ENCODE measurements around the gene GPRASP3. TPM values are rescaled to one million over a fixed set of nuclear protein-coding genes. Genes with fewer than 3 reads are reported as not detected.
"Not testable (repeated sequence)": the region's sequence is repeated elsewhere in the genome, so short reads cannot be mapped to it uniquely, and the experiment has no call there.

GPRASP3 gene, protein sequence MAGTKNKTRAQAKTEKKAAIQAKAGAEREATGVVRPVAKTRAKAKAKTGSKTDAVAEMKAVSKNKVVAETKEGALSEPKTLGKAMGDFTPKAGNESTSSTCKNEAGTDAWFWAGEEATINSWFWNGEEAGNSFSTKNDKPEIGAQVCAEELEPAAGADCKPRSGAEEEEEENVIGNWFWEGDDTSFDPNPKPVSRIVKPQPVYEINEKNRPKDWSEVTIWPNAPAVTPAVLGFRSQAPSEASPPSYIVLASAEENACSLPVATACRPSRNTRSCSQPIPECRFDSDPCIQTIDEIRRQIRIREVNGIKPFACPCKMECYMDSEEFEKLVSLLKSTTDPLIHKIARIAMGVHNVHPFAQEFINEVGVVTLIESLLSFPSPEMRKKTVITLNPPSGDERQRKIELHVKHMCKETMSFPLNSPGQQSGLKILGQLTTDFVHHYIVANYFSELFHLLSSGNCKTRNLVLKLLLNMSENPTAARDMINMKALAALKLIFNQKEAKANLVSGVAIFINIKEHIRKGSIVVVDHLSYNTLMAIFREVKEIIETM
- total RNA-seq = 1 to 10 TPM in 3 of 5 donors, under 1 TPM in 2; 0.45 to 7.3 (median 1.4) TPM
- under 1 TPM; 0.85 to 0.93 (median 0.92) TPM for polyA plus RNA-seq
- long read RNA-seq, donor 1 = 0 reads
- long read RNA-seq, donor 2 = 0 reads
- long read RNA-seq, donor 3 = 0 reads
- long read RNA-seq, donor 4 = 0 reads
- long read RNA-seq, donor 5, partial matches to known transcripts = 0 of 2 reads
- long read RNA-seq, donor 5, other reads (novel, unspliced or antisense) = 0 of 2 reads
- long read RNA-seq, donor 6 = 0 reads
- long read RNA-seq, donor 7 = 0 reads
- long read RNA-seq, donor 8 = 0 reads
- long read RNA-seq, donor 9, full-length matches to known transcripts = 2 of 2 reads
- long read RNA-seq, donor 9, partial matches to known transcripts = 0 of 2 reads
- long read RNA-seq, donor 9, other reads (novel, unspliced or antisense) = 0 of 2 reads
- long read RNA-seq, donor 10, partial matches to known transcripts = 0 of 1 reads
- long read RNA-seq, donor 10, other reads (novel, unspliced or antisense) = 0 of 1 reads

- Histone ChIP-seq H3K27ac (peak within 1 kb of the TSS in 4 of 5 donors; percentile 31 to 67 (median 32)), H3K27me3 (no peaks in the 10 kb centered on the region), H3K36me3 (no peaks in the 10 kb centered on the region), H3K4me3 (peak within 1 kb of the TSS; percentile 31 to 54 (median 49)), H3K9me3 (no peaks in the 10 kb centered on the region), H3K4me1 (peaks cover 0 to 4% (median 0%) of the 10 kb centered on the region in 4 donors)
- TF ChIP-seq EP300 (IDR thresholded peaks at IDR 0.05) = no peak
- TF ChIP-seq, protein P1, sequence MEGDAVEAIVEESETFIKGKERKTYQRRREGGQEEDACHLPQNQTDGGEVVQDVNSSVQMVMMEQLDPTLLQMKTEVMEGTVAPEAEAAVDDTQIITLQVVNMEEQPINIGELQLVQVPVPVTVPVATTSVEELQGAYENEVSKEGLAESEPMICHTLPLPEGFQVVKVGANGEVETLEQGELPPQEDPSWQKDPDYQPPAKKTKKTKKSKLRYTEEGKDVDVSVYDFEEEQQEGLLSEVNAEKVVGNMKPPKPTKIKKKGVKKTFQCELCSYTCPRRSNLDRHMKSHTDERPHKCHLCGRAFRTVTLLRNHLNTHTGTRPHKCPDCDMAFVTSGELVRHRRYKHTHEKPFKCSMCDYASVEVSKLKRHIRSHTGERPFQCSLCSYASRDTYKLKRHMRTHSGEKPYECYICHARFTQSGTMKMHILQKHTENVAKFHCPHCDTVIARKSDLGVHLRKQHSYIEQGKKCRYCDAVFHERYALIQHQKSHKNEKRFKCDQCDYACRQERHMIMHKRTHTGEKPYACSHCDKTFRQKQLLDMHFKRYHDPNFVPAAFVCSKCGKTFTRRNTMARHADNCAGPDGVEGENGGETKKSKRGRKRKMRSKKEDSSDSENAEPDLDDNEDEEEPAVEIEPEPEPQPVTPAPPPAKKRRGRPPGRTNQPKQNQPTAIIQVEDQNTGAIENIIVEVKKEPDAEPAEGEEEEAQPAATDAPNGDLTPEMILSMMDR (IDR thresholded peaks at IDR 0.05) = no peak
- TF ChIP-seq POLR2AphosphoS5 (IDR thresholded peaks at IDR 0.05) = peak; percentile 30 to 45 (median 43)
- TF ChIP-seq POLR2A (IDR thresholded peaks at IDR 0.05) = no peak
- intact Hi-C loops (cut with DNase I; ENCODE audit: low total_unique reads) = no loop called here
- peak; percentile 78 to 93 for DNase-seq
- 3 to 35% (median 5%) methylated on average over 14 to 31 of the region's 31 CpGs for WGBS, 5 donors
These were observed at the start of gene GPRASP3 for GRCh38 chrX:102720237-102721168. GPRASP3 (plus strand) TSS chrX:102720743; CDS start chrX:102748996, 28,253 bp downstream.

DNA sequence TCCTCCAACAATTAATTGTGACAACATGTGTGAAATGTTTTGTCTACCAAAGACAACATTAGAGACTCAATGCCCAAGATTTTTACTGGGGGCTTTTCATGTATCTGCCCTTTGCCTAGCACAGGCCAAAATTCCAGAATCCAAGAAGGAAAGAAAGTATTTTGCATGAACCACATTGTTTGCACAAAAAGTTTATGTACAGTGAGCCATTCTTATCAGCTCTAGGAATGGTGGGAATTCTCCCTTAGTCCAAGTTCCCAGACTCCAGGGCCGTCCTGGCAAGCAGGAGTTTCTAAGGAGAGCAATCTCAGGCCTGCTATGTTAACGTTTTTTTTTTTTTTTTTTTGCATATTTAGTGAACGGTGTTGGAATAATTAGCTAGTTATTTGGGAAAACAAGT is 47.7 kb upstream of the GPRASP3 start:
- Histone ChIP-seq H3K27ac (no peak overlapping the region), H3K4me1 (no peaks in the 10 kb centered on the region), H3K9me3 (peaks cover 0 to 4% (median 0%) of the 10 kb centered on the region in 4 donors), H3K4me3 (no peak overlapping the region), H3K27me3 (no peaks in the 10 kb centered on the region), H3K36me3 (peaks cover 0 to 12% (median 5%) of the 10 kb centered on the region in 4 donors)
- TF ChIP-seq POLR2A (IDR thresholded peaks at IDR 0.05) (no peak), EP300 (IDR thresholded peaks at IDR 0.05) (no peak), POLR2AphosphoS5 (IDR thresholded peaks at IDR 0.05) (no peak)
- TF ChIP-seq, protein P1 (IDR thresholded peaks at IDR 0.05) = no peak
- intact Hi-C loops (cut with DNase I; ENCODE audit: low total_unique reads) = no loop called here
- WGBS, 5 donors = 8 to 21% (median 18%) methylated on average over 3 of the region's 3 CpGs
- peak in 1 of 2 donors; percentile 15 for DNase-seq

GRCh38 chrX:102677479-102677878 is 43.1 kb upstream of the GPRASP3 start:
- H3K36me3 ChIP-seq; H3K27me3 ChIP-seq; H3K4me1 ChIP-seq; intact Hi-C loops (cut with DNase I; ENCODE audit: low total_unique reads); H3K4me3 ChIP-seq; DNase-seq; H3K27ac ChIP-seq: not testable (repeated sequence)
- peaks cover 0 to 14% (median 9%) of the 10 kb centered on the region in 4 donors for H3K9me3 ChIP-seq
- 64 to 100% (median 94%) methylated on average over 1 of the region's 1 CpG for WGBS, 5 donors

- WGBS, 5 donors = 47 to 69% (median 55%) methylated on average over 2 of the region's 2 CpGs
- Histone ChIP-seq H3K4me3 (no peak overlapping the region), H3K4me1 (no peaks in the 10 kb centered on the region), H3K27ac (no peak overlapping the region), H3K27me3 (no peaks in the 10 kb centered on the region), H3K36me3 (peaks cover 0 to 5% (median 2%) of the 10 kb centered on the region in 4 donors), H3K9me3 (peaks cover 0 to 24% (median 15%) of the 10 kb centered on the region in 4 donors)
- intact Hi-C loops (cut with DNase I; ENCODE audit: low total_unique reads) = no loop called here
- DNase-seq = no peak
- TF ChIP-seq, protein P1 (IDR thresholded peaks at IDR 0.05) = no peak
- TF ChIP-seq EP300 (IDR thresholded peaks at IDR 0.05) (no peak), POLR2AphosphoS5 (IDR thresholded peaks at IDR 0.05) (no peak), POLR2A (IDR thresholded peaks at IDR 0.05) (no peak)
These were observed 35.6 kb upstream of the GPRASP3 start for GRCh38 chrX:102684772-102685520.
